Measurements from ENCODE around the gene AGBL1. TPM values are rescaled to one million over a fixed set of nuclear protein-coding genes. Genes with fewer than 3 reads are reported as not detected.

AGBL1 gene
- total and polyA plus RNA-seq, 7 donors, result 0.96 to 34.8 (median 6.6) TPM

GRCh38 chr15:86852741-86853140 lies 773.1 kb downstream of the AGBL1 start:
- DNase-seq (no peak), ATAC-seq (peak in 1 of 4 donors; percentile 10)
- Histone ChIP-seq H3K4me1 (peaks cover 41% of the 10 kb centered on the region), H3K9me3 (no peaks in the 10 kb centered on the region), H3K36me3 (ENCODE audit: insufficient read depth in 1 of 2, low read depth in 1 of 2) (no peaks in the 10 kb centered on the region), H3K27me3 (ENCODE audit: insufficient read depth in 3 of 3, low read length in 2 of 3) (no peaks in the 10 kb centered on the region), H3K27ac (peak overlapping the region; percentile 78), H3K4me3 (no peak overlapping the region)
- intact Hi-C loops (cut with DNase I), result no loop called here
- TF ChIP-seq, protein P1, sequence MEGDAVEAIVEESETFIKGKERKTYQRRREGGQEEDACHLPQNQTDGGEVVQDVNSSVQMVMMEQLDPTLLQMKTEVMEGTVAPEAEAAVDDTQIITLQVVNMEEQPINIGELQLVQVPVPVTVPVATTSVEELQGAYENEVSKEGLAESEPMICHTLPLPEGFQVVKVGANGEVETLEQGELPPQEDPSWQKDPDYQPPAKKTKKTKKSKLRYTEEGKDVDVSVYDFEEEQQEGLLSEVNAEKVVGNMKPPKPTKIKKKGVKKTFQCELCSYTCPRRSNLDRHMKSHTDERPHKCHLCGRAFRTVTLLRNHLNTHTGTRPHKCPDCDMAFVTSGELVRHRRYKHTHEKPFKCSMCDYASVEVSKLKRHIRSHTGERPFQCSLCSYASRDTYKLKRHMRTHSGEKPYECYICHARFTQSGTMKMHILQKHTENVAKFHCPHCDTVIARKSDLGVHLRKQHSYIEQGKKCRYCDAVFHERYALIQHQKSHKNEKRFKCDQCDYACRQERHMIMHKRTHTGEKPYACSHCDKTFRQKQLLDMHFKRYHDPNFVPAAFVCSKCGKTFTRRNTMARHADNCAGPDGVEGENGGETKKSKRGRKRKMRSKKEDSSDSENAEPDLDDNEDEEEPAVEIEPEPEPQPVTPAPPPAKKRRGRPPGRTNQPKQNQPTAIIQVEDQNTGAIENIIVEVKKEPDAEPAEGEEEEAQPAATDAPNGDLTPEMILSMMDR (IDR thresholded peaks at IDR 0.05), result no peak
- 60 to 81% (median 63%) methylated on average over 2 of the region's 2 CpGs for WGBS, 3 donors

DNA sequence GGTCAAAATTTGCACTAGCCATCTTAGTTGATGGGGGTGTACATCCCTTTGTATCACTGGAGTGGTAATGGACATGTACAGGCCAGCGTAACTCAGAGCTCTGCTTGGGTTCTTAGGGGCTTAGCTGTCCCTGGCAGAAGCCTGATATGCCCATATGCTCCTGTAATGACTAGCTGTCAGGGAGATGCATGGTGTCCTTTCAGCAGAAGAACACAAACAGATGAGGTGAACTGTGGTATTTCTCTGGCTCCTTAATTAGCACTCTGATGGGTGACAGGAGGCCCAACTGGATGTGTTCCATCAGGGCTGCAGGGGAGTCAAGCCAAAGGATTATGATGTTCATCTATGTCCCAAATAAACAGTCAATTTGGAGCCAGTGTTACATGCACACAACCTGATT lies 774.5 kb downstream of the AGBL1 start:
- ATAC-seq (peak; percentile 77 to 93 (median 90)), DNase-seq (peak in 1 of 2 donors; percentile 67)
- intact Hi-C loops (cut with DNase I), result no loop called here

GRCh38 chr15:86855307-86856291 lies 775.9 kb downstream of the AGBL1 start:
- Histone ChIP-seq H3K27ac (peak overlapping the region; percentile 78), H3K36me3 (ENCODE audit: insufficient read depth in 1 of 2, low read depth in 1 of 2) (no peaks in the 10 kb centered on the region), H3K4me3 (peak overlapping the region; percentile 37), H3K9me3 (no peaks in the 10 kb centered on the region), H3K4me1 (peaks cover 41% of the 10 kb centered on the region), H3K27me3 (ENCODE audit: insufficient read depth in 3 of 3, low read length in 2 of 3) (no peaks in the 10 kb centered on the region)
- 38 to 67% (median 49%) methylated on average over 8 of the region's 8 CpGs for WGBS, 3 donors
- TF ChIP-seq, protein P1 (IDR thresholded peaks at IDR 0.05), result no peak
- intact Hi-C loops (cut with DNase I), result no loop called here
- ATAC-seq, result peak; percentile 47 to 77 (median 64)
- no peak for DNase-seq

More for the DNA sequence above, 774.5 kb downstream of the AGBL1 start:
- WGBS, 3 donors, result 22 to 43% (median 30%) methylated on average over 1 of the region's 1 CpG
- H3K4me1 ChIP-seq, result peaks cover 41% of the 10 kb centered on the region
- H3K27ac ChIP-seq, result peak overlapping the region; percentile 78
- no peak overlapping the region for H3K4me3 ChIP-seq
- no peaks in the 10 kb centered on the region for H3K9me3 ChIP-seq
- TF ChIP-seq, protein P1 (IDR thresholded peaks at IDR 0.05), result no peak
- no peaks in the 10 kb centered on the region for H3K36me3 ChIP-seq (ENCODE audit: insufficient read depth in 1 of 2, low read depth in 1 of 2)
- no peaks in the 10 kb centered on the region for H3K27me3 ChIP-seq (ENCODE audit: insufficient read depth in 3 of 3, low read length in 2 of 3)

DNA sequence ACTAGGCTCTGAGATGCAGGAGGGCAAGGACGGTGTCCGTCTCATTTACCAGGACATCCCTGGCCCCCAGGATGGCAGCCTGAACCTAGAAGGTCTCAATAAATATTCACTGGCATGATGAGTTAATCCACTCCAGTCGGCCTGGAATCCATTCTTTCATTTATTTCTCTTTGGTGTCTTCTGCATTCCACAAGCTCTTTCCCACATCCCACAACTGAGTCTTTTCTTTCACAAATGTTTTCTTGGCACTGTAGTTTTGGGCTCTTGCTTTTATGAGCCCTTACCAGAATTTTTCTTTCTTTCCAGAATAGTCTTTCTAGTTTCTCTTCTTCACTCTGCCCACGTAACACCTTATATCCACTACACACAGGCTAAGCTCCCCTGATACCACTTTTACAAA lies 778.0 kb downstream of the AGBL1 start:
- H3K27me3 ChIP-seq (ENCODE audit: insufficient read depth in 3 of 3, low read length in 2 of 3), result no peaks in the 10 kb centered on the region
- WGBS, 3 donors, result 81 to 97% (median 95%) methylated on average over 4 of the region's 4 CpGs
- H3K4me3 ChIP-seq, result no peak overlapping the region
- peaks cover 35% of the 10 kb centered on the region for H3K4me1 ChIP-seq
- DNase-seq (no peak), ATAC-seq (no peak)
- TF ChIP-seq, protein P1 (IDR thresholded peaks at IDR 0.05), result no peak
- no peaks in the 10 kb centered on the region for H3K9me3 ChIP-seq
- intact Hi-C loops (cut with DNase I), result no loop called here
- H3K27ac ChIP-seq, result no peak overlapping the region
- H3K36me3 ChIP-seq (ENCODE audit: insufficient read depth in 1 of 2, low read depth in 1 of 2), result no peaks in the 10 kb centered on the region

All from psoas muscle (tissue), 8 donors.